Glutamatergic neuron (in vitro differentiated cells): ENCODE measurements around the gene RABEP2. TPM values are rescaled to one million over a fixed set of nuclear protein-coding genes. Genes with fewer than 3 reads are reported as not detected.

Source experiments
- DNase-seq: peaks from one replicate; pipeline ENCODE4 v3.0.0; 2022
- H3K27ac Mint-ChIP-seq: one replicate; pipeline ENCODE4 v1.8.0; 2020; ENCODE audit warnings: mild to moderate bottlenecking, mixed read lengths, inconsistent platforms; ENCODE audit not compliant: unreplicated experiment
- H3K27me3 Mint-ChIP-seq: one replicate; pipeline ENCODE4 v1.8.0; 2020; ENCODE audit warnings: mild to moderate bottlenecking, moderate library complexity, mixed read lengths, inconsistent platforms; ENCODE audit not compliant: unreplicated experiment
- H3K36me3 Mint-ChIP-seq: one replicate; pipeline ENCODE4 v1.8.0; 2020; ENCODE audit warnings: mild to moderate bottlenecking, mixed read lengths, inconsistent platforms; ENCODE audit not compliant: unreplicated experiment
- H3K4me1 Mint-ChIP-seq: one replicate; pipeline ENCODE4 v1.8.0; 2020; ENCODE audit warnings: mild to moderate bottlenecking, low read depth, mixed read lengths, inconsistent platforms; ENCODE audit not compliant: unreplicated experiment
- H3K4me3 Mint-ChIP-seq: one replicate; pipeline ENCODE4 v1.8.0; 2020; ENCODE audit warnings: mild to moderate bottlenecking, mixed read lengths, inconsistent platforms; ENCODE audit not compliant: unreplicated experiment
- H3K9me3 Mint-ChIP-seq: one replicate; pipeline ENCODE4 v1.8.0; 2020; ENCODE audit warnings: mild to moderate bottlenecking, moderate library complexity, mixed read lengths, inconsistent platforms; ENCODE audit not compliant: unreplicated experiment
- total RNA-seq: library from RNA; stranded (reverse); fragmentation: NEBNext Ultra II Directional; extraction: Animal tissue kit (Norgen Biotek cat#: 25700); gene quantifications from one replicate; pipeline ENCODE4 v1.2.1, GENCODE V29; 2021; ENCODE audit not compliant: unreplicated experiment
- TF ChIP-seq, protein P1 (sequence below): fragments of 200-600 bp; sonication (generic); IDR thresholded peaks from one replicate; pipeline ENCODE4 v1.5.0; 2021; ENCODE audit not compliant: partially characterized antibody, unreplicated experiment

RABEP2 gene
- total RNA-seq, 1 donor from 2014 or later: 15.3 TPM

DNA sequence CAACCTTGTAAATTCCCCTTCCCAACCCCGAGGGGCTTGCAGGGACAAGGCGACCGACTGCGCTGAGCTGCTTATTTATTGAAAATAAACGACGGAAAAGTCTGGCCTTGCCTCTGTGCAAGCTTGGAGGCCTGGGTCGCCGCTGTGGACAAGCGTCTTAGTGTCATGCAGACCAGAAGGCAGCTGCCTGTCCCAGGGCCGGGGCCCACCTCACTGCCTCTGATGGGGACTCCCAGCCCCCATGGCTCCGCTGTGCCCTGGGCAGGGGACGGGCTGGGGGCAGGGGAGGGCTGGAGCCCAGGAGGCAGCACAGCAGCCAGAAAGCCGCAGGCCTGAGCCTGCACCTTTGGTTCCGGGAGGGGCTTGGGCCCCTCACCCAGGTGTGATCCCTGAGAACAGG lies 20.7 kb downstream of the RABEP2 start:
- Mint-ChIP-seq H3K4me3 (no peak overlapping the region), H3K36me3 (no peaks in the 10 kb centered on the region), H3K4me1 (no peaks in the 10 kb centered on the region), H3K27ac (no peak overlapping the region), H3K27me3 (peaks cover 7% of the 10 kb centered on the region), H3K9me3 (no peaks in the 10 kb centered on the region)
- DNase-seq: no peak
- TF ChIP-seq, protein P1, sequence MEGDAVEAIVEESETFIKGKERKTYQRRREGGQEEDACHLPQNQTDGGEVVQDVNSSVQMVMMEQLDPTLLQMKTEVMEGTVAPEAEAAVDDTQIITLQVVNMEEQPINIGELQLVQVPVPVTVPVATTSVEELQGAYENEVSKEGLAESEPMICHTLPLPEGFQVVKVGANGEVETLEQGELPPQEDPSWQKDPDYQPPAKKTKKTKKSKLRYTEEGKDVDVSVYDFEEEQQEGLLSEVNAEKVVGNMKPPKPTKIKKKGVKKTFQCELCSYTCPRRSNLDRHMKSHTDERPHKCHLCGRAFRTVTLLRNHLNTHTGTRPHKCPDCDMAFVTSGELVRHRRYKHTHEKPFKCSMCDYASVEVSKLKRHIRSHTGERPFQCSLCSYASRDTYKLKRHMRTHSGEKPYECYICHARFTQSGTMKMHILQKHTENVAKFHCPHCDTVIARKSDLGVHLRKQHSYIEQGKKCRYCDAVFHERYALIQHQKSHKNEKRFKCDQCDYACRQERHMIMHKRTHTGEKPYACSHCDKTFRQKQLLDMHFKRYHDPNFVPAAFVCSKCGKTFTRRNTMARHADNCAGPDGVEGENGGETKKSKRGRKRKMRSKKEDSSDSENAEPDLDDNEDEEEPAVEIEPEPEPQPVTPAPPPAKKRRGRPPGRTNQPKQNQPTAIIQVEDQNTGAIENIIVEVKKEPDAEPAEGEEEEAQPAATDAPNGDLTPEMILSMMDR: no peak

DNA sequence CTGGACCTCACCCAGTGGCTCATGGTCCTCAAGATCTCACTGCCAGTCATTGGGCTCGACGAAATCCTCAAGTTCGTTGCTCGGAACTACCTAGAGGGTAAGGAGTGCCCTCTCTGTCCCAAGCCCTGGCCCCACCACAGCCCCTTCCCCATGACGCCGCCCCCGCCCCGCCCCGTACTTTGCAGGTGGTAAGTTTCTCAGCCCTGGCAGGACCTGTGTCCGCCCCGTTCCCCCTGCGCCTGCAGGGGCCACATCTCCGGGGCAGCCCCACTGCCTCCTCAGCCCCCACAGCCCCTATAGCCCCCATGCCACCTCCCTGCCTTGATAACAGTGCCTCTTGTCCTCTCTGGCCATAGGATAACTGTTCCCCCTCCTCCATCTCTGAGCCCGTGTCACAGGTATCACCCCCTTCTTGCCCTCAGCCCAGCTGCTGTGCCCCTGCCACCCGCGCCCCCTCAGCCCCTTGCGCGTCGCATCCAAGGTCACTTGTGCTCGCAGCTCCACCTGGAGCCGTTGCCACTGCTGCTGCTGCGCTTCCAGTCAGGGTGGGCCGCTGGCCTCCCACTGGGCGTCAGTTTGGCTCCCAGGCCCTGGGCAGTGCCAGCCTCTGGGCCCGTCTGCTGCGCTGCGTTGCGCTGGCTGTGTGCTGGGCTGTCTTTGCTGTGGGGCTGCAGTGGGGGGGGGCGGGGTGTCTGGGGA lies 21.5 kb downstream of the RABEP2 start:
- Mint-ChIP-seq H3K27ac (no peak overlapping the region), H3K36me3 (no peaks in the 10 kb centered on the region), H3K27me3 (peaks cover 7% of the 10 kb centered on the region), H3K4me1 (no peaks in the 10 kb centered on the region), H3K9me3 (no peaks in the 10 kb centered on the region), H3K4me3 (no peak overlapping the region)
- TF ChIP-seq, protein P1: no peak
- DNase-seq: no peak

DNA sequence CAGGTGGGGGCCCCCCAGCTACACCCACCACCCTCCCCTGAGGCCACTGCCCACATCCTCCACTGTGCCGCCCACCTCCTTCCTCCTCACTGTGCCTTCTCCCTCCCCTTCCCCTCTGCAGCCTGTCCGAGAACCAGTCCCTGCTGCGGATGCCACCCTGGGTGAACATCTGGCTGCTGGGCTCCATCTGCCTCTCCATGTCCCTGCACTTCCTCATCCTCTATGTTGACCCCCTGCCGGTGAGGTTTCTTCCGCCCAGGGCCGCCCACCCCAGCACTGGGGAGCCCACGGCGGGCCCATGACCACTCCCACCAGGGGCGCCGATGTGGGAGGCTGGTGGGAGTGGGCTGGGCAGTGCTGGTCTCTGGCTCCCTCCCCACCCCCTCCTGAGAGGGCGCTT lies 22.1 kb downstream of the RABEP2 start:
- no peaks in the 10 kb centered on the region for H3K9me3 Mint-ChIP-seq
- H3K4me3 Mint-ChIP-seq: no peak overlapping the region
- no peak for DNase-seq
- no peaks in the 10 kb centered on the region for H3K4me1 Mint-ChIP-seq
- H3K27me3 Mint-ChIP-seq: peaks cover 7% of the 10 kb centered on the region
- no peaks in the 10 kb centered on the region for H3K36me3 Mint-ChIP-seq
- TF ChIP-seq, protein P1: no peak
- no peak overlapping the region for H3K27ac Mint-ChIP-seq

DNA sequence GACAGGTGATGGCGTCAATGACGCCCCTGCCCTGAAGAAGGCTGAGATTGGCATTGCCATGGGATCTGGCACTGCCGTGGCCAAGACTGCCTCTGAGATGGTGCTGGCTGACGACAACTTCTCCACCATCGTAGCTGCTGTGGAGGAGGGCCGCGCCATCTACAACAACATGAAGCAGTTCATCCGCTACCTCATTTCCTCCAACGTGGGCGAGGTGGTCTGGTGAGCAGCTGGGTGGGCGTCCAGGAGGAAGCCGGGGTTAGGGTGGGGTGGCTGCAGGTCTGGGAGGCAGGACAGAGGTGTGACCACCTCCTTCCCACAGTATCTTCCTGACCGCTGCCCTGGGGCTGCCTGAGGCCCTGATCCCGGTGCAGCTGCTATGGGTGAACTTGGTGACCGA lies 23.2 kb downstream of the RABEP2 start:
- no peak overlapping the region for H3K27ac Mint-ChIP-seq
- DNase-seq: no peak
- H3K36me3 Mint-ChIP-seq: no peaks in the 10 kb centered on the region
- TF ChIP-seq, protein P1: no peak
- no peak overlapping the region for H3K4me3 Mint-ChIP-seq
- peaks cover 7% of the 10 kb centered on the region for H3K27me3 Mint-ChIP-seq
- no peaks in the 10 kb centered on the region for H3K4me1 Mint-ChIP-seq
- no peaks in the 10 kb centered on the region for H3K9me3 Mint-ChIP-seq

DNA sequence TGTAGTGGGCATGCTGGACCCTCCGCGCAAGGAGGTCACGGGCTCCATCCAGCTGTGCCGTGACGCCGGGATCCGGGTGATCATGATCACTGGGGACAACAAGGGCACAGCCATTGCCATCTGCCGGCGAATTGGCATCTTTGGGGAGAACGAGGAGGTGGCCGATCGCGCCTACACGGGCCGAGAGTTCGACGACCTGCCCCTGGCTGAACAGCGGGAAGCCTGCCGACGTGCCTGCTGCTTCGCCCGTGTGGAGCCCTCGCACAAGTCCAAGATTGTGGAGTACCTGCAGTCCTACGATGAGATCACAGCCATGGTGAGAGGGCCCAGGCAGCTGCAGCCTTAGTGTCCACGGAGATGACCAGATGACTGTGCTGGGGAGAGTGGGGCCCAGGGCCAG lies 24.4 kb downstream of the RABEP2 start:
- H3K27me3 Mint-ChIP-seq: peaks cover 7% of the 10 kb centered on the region
- no peak overlapping the region for H3K4me3 Mint-ChIP-seq
- H3K9me3 Mint-ChIP-seq: no peaks in the 10 kb centered on the region
- H3K27ac Mint-ChIP-seq: no peak overlapping the region
- no peak for DNase-seq
- no peaks in the 10 kb centered on the region for H3K4me1 Mint-ChIP-seq
- H3K36me3 Mint-ChIP-seq: no peaks in the 10 kb centered on the region
- TF ChIP-seq, protein P1: no peak
